Fibroblast of skin of scalp (primary cell): ENCODE results near the gene NYAP1. TPM values are rescaled to one million over a fixed set of nuclear protein-coding genes. Genes with fewer than 3 reads are reported as not detected.
"Not testable (repeated sequence)": the region's sequence is repeated elsewhere in the genome, so short reads cannot be mapped to it uniquely, and the experiment has no call there.

Experiments used
- DNase-seq: peaks from one replicate; pipeline ENCODE4 v3.0.0-alpha.2; 2013
- polyA plus RNA-seq, 2 experiments: library from polyadenylated mRNA; unstranded; fragments of 120-200 nt; gene quantifications; one replicate each; pipeline ENCODE4 v1.2.1, GENCODE V29; 2013; ENCODE audit not compliant: insufficient read length in 2 of 2

Gene NYAP1
- 3.6 TPM for polyA plus RNA-seq (2013, experiment 1 of 2; ENCODE audit: insufficient read length)
- polyA plus RNA-seq (2013, experiment 2 of 2; ENCODE audit: insufficient read length): 3.3 TPM

DNA sequence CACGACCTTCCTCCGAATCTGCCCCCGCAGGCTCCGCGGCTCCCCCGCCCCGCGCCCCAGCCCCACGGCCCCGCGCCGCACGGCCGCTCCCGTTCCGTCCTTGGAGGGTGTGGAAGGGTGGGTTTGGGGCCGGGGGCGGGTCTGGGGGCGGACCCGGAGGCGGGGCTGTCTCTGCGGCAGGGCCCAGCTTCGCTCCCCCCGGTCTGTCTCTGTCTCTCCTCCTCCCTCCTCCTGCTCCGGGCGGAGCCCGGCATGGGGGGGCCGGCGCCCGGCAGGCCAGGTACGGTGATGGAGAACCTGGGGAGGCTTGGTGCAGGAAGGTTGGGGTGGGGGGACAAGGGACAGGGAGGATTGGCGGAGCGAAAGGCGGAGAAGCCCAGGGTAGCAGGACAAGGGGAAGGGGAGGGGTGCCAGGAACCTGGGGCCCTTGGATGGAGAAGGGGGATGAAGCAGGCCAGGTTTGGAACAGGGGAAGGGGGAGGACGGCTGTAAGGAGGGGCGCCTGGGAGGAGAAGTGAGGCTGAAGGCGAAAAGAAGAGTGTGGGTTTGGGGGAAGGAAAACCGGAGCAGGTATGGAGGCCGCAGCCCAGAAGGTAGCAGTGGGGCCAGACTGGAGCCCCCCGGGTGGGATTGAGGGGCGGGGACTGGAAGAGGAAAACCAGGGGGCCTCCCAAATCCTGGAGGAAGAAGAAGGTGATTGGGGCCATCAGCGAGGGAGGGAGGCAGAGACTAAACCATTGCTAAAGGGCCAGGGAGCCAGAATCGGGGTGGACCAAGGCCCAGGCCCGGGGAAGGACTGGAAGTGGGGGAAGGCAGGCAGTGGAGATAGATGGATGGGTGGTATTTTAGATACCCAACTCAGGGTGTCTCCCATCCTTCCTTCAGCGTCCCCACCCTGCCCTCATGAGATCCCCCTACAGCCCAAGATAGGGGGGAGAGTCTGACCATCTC lies at the start of gene NYAP1:
TSS of gene NYAP1 (plus strand) at position 206 of the 951 bp plus-strand sequence. CDS start 1,385 bp downstream, outside the sequence.
- DNase-seq: peak; percentile 69

DNA sequence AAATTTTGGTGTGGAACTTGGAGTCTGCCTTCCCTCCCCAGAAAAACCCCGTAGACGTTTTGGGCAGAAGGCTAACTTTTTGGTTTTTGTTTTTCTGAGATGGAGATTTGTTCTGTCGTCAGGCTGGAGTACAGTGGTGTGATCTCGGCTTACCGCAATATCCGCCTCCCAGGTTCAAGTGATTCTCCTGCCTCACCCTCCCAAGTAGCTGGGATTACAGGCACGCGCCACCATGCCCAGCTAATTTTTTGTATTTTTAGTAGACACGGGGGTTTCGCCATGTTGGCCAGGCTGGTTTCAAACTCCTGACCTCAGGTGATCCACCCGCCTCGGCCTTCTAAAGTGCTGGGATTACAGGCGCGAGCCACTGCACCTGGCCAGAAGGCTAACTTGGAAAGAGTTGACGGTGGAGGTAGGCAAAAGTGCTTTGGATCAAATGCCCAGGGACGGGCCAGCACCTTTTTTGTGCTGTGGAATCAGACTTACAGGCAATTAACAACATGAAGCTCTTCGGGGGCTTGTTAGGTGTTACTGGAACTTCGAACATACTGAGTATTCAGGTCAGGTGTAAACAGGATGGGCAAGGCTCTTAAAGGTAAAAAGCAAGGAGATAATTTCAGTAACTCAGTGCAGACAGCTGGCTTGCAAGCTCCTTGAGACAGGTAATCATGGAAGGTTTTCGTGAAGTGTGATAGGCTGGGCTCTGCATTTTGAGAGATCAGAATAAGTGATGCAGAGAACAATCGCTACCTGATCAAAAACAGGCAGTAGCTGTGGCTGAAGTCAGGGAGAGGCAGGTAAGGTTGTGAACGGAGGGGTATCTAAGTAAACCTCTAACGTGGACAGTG lies 49.2 kb upstream of the NYAP1 start:
- no peak for DNase-seq

DNA sequence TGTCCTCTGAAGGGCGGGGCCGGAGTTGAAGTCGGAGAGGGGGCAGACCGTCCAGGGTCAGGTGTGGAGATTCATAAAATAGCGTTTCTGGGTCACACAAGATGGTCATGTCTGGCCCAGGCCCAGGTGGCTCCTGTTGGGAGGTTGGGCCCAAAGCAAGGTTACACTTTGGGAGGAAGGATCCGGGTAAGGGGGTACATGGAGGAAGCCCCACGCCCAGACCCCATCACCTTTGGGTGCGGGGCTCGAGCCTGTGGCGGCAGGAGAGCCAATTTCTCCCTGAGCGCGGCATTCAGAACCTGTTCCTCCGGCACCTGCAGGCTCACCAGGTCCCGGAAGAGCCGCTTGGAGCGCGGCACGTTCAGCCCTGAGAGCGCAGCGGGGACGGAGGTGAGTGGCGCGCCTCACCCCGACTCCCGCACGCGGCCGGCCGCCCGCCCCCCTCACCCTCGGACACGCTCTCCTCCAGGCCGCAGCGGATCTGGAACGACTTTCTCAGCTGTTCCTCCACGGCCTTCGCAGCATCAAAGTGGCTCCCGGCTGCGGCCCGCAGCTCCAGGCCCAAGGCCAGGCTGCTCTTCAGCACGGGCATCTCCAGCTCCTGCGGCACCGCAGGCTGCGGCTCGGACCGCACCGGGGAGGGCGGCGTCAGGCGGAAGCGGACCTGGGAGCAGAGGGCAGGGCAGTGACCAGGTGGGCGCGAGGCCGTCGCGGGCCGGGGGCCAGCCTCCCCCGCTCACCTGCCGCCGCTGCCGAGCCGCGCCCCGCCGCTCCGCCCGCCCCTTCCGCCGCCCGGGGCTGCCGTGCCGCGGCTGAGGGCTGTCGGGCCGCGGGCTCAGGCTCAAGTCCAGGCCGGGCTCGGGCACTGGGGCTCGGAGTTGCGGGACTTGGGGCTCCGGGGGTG lies 48.1 kb upstream of the NYAP1 start:
- DNase-seq: no peak

DNA sequence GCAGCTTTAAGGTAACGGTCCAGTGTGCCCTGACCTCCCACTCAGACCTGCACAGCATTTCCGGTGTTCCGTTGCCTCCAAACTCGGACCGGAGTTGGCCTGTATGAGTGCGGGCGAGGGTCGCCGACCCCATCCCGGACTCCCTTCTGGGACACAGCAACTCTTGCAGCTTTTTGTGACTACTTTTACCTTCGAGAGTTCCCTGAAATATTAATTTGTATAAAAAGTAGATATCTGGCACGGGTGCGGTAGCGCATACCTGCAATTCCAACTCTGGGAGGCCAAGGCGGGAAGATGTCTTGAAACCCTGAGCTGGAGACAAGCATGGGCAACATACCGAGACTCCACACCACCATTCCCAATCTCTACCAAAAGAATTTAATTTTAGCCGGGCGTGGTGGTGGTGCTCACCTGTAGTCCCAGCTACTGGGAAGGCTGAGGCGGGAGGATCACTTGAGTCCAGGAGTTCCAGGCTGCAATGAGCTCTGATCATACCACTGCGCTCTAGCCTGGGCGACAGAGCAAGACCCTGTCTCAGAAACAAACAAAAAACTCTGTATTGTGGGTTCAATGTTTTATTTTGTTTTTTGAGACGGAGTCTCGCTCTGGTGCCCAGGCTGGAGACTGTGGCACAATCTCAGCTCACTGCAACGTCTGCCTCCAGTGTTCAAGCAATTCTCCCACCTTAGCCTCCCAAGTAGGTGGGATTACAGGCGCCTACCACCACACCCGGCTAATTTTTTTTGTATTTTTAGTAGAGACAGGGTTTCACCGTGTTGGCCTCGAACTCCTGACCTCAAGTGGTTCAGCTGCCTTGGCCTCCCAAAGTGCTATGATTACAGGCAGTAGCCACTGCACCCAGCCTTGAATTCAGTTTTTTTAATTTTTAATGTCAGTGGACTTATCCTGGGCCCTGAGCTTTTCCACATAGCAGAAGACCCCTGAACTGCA lies 46.3 kb upstream of the NYAP1 start:
- no peak for DNase-seq

DNA sequence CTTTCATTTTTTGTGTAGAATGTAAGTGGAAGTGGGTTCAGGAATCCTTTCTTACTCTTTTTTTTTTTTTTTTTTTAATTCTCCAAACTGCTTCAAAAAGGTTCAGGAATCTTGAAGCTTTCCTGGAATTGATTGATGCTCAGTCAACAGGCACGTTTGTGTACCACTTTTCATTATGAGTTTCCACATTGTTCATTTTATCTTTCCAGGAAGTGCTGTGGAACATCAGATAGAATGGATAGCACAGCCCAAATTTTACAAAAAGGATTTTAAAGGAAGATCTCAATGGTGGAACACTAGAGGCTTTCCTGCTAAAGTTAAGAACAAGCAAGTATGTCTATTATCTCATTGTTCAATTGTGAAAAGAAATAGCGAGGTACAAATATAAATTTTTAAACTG lies 45.6 kb upstream of the NYAP1 start:
- no peak for DNase-seq

DNA sequence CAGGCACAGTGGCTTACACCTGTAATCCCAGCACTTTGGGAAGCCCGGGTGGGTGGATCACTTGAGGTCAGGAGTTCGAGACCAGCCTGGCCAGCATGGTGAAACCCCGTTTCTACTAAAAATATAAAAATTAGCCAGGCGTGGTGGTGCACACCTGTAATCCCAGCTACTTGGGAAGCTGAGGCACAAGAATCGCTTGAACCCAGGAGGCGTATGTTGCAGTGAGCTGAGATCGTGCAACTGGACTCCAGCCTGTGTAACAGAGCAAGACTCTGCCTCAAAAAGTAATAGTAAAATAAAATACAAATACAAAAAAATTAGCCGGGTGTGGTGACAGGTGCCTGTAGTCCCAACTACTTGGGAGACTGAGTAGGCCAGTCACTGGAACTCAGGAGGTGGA lies 45.0 kb upstream of the NYAP1 start:
- not testable (repeated sequence) for DNase-seq

DNA sequence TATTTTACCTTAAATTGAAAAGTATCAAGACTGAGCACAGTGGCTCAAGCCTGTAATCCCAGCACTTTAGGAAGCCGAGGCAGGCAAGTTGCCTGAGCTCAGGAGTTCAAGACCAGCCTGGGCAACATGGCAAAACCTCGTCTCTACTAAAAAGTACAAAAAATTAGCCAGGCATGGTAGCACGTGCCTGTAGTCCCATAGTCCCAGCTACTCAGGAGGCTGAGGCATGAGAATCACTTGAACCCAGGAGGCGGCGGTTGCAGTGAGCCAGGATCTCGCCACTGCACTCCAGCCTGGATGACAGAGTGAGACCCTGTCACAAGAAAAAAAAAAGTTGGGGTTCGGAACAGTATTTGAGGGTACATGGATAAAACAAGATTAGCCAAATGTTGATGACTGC lies 44.5 kb upstream of the NYAP1 start:
- not testable (repeated sequence) for DNase-seq

DNA sequence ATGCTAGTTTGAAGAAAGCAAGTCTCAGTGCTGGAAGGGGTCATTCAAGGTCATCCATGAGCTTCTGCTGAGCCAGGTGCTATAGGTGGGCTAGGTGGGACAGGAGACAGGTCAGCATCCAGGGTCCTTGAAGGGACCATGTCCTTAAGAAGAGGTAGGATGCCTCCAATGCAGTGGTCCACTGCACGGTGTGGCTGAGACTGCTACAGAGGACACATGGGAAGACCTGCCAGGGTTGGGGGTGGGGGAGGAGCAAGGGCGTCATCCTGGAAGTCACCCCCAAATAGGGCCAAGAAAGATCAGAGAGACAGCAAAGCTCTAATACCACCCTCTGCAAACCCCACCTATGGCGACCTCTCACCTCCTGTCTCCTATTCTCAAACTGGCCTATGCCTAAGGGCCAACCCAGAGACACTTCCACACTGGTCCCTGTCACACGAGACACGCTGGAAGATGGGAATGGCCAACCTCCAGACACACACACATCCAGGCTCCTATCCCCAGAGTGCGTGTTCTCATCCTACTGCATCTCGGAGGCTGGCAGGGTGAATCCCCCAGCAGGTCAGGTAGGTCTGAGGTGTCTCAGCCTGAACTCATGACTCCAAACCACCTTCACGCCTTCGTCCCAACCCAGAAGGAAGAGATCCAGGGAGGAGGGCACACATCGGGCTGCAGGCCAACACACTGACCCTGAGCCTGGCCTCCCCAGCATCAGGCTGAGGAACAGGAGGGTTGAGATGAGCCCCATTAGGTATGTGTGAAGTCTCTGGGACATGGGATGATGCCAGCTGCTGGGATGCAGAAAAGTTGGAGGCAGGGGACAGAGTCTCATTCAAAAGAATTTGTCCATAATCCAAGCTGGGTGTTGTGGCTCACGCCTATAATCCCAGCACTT lies 41.8 kb upstream of the NYAP1 start:
- no peak for DNase-seq

DNA sequence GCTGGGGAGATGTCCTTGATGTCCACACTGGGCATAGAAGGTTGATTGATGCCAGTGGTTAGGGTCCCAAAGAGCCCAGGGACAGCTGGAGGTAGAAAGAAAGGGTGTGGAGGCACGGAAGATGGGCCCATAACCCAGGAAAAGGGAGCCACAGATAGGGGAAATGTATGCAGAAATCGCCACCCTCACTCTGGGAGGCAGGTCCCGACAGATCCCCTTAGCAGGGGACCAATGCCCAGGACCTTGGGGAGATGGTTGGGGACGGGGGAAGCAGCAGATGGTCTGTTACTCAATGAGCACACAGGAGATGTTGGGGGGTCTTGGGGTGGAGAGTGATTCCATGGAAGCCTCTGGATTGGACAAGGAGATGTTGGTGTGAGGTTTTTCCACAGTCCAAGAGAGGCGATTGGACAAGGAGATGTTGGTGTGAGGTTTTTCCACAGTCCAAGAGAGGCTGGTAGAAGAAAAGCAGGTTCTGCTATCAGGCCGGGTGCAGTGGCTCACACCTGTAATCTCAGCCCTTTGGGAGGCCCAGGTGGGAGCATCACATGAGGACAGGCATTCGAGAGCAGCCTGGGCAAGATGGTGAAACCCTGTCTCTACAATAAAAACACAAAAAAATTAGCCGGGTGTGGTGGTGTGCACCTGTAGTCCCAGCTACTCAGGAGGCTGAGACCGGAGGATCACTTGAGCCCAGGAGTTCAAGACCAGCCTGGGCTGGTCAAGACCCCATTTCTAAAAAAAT lies 40.5 kb upstream of the NYAP1 start:
- no peak for DNase-seq

DNA sequence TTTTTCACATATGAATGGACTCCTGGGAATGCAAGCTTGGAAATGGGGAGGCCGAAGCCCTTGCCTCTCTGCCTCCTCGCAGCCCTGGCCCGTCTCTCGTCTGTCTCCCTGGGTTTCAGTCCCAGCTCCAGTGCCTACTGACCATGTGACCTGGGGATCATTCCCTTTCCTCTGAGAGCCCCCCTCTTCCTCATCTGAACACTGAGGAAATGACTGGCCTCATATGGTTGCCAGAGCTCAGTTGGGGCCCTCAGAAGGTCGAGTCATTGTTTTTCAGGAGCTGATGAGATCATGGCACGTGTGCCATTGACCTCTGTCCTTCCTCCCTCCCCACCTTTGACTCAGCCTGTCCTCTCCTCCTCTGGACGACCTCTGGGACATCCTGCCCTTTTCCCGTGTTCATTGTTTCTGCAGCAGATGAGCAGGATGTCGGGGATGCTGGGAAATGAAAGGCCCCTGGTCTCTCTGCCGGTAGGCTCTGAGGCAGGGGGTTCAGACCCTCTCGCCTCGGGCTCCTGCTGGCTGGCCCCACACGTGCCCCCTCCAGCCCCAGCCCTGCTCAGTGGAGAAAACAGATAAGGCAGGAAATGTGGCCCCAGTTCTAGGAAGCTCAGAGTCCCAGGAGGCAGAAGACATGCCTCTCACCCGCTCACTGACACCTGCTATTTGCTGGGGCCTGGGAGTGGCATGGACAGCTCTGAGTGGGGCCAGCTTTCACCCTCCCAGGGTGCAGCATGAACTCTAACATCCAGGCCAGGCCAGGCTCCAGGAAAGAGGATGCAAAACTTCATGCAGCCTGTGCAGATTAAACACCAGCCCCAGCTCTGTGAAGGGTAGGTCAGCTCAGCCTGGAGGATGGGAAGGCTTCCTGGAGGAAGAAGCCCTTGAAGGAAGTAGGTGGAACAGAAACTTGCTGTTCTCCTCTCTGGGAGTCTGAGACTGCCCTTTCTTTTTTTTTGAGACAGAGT lies 39.1 kb upstream of the NYAP1 start:
- no peak for DNase-seq

DNA sequence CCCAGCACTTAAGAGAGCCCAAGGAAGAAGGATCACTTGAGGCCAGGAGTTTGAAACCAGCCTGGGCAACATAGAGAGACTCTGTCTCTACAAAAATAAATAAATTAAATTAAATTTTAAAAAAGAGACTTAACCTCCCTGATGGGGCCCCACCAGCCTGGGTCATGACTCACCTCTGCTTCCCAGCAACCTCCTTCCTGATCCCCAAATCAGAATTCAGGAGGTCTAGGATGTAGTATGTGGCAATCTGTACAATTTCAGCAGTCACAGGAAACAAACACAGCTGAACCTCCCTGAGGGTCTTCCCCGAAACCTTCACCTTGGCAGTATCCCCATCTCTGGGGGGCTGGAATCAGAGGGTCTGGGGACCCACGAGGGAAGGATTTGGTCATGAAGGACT lies 37.7 kb upstream of the NYAP1 start:
- no peak for DNase-seq

DNA sequence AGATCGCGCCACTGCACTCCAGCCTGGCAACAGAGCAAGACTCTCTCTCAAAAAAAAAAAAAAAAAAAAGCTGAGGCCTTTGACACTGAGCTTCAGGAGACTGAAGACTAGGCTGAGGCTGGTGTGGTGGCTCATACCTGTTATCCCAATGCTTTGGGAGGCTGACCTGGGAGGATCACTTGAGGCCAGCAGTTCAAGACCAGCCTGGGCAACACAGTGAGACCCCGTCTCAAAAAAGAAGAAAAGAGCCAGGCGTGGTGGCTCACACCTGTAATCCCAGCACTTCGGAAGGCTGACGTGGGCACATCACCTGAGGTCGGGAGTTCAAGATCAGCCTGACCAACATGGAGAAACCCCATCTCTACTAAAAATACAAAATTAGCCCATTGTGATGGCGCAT lies 36.4 kb upstream of the NYAP1 start:
- not testable (repeated sequence) for DNase-seq

DNA sequence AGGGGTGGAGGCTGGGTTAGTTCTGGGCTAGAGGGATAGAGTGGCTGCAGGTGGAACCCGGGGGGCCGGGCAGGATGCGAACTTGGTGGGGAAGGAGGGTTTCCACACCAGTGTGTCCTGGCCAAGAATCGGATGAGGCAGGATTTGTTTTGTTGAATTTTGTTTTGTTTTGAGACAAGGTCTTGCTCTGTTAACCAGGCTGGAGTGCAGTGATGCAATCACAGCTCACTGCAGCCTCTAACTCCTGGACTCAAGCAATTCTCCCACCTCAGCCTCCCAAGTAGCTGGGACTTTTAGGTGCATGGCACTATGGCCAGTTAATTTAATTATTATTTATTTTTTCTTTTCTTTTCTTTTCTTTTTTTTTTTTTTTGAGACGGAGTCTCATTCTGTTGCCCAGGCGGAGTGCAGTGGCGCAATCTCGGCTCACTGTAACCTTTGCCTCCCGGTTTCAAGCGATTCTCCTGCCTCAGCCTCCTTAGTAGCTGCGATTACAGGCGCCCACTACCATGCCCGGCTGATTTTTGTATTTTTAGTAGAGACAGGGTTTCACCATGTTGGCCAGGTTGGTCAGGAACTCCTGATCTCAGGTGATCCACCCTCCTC lies 34.4 kb upstream of the NYAP1 start:
- DNase-seq: no peak

DNA sequence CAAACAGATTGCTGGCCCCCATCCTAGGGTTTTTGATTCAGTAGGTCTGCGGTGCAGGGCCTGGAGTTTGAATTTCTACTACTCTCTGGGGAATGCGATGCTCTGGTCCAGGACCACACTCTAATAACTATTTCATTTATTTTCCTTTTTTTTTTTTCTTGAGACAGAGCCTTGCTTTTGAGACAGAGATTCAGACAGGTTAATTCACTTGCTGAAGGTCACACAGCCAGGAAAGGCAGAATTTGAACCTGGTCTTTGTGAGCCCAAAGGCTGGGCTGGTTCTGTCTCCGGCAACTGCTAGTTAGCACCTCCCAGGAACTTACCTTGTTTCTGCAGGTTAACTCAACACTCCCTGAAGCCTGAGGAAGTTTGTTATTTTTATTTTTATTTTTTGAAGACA lies 31.2 kb upstream of the NYAP1 start:
- DNase-seq: no peak

DNA sequence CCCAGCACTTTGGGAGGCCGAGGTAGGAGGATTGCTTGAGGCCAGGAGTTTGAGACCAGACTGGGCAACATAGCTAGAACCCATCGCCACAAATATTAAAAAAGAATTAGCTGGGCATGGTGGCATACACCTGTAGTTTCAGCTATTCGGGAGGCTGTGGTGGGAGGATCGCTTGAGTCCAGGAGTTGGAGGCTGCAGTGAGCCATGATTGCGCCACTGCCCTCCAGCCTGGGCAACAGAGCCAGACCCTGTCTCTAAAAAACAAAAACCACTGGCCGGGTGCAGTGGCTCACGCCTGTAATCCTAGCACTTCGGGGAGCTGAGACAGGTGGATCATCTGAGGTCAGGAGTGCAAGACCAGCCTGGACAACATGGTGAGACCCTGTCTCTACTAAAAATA lies 29.9 kb upstream of the NYAP1 start:
- DNase-seq: not testable (repeated sequence)

DNA sequence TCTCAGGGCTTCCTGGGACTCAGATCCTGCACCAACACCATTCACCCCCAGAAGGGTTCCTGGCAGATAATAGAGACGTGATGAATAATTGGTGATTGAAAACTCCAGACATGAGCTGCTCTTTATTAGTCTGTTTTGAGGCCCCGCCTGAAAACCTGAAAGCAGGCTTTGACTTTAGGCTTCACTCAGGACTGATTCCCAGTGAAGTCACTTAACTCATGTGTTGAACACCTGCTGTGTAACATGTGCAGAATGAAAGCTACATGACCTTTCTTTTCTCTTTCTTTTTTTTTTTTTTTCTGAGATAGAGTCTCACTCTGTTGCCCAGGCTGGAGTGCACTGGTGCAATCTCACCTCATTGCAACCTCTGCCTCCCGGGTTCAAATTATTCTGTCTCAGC lies 28.5 kb upstream of the NYAP1 start:
- no peak for DNase-seq

DNA sequence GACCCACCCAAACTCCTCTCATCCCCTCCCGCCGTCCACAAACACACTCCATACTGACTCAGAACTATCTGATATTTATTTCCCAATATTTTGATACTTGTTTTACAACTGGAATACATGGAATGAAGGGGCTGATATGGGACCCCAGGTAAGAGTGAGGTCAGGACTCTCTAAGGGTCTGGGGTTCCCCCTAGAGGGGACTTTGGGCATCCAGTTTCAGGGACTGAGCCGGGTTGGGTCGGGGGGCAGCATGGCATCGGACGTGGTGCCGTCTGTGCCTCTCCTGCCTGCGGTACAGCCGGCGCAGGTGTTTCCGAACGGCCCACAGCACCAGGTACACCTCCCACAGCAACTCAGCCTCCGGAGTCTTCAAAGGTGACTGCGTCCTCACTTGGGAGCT lies 27.2 kb upstream of the NYAP1 start:
- DNase-seq: no peak

DNA sequence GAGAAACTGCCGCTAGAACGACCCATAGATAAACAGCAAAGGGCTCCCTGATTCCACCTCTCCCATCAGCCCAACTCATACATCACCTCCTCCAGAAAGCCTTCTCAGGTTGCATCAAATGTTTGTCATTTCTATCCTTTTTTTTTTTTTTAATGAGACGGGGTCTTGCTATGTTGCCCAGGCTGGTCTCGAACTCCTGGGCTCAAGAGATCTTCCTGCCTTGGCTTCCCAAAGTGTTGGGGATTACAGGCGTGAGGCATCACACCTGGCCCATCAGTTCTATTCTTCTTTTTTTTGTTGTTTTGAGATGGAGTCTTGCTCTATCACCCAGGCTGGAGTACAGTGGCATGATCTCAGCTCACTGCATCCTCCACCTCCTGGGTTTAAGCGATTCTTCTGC lies 26.7 kb upstream of the NYAP1 start:
- DNase-seq: no peak
